GM21367 (cell line): ENCODE data around the gene PPL.
"Not testable (repeated sequence)": the region's sequence is repeated elsewhere in the genome, so short reads cannot be mapped to it uniquely, and the experiment has no call there.

Experiments
- ATAC-seq: cut with Tn5 transposase; IDR thresholded peaks from one replicate; pipeline ENCODE4 v1.9.1; 2021; ENCODE audit not compliant: unreplicated experiment

PPL gene

GRCh38 chr16:4936181-4936990 is 562 bp downstream of the PPL start:
- ATAC-seq = no peak

GRCh38 chr16:4935241-4935855 is 1.6 kb downstream of the PPL start:
- no peak for ATAC-seq

- no peak for ATAC-seq
Measured at GRCh38 chr16:4934591-4934990, 2.4 kb downstream of the PPL start.

- no peak for ATAC-seq
Measured at GRCh38 chr16:4933871-4934395, 3.0 kb downstream of the PPL start.

GRCh38 chr16:4933433-4933832 is 3.5 kb downstream of the PPL start:
- ATAC-seq = no peak

- no peak for ATAC-seq
Measured at GRCh38 chr16:4931381-4931780, 5.6 kb downstream of the PPL start.

GRCh38 chr16:4929619-4930018 is 7.3 kb downstream of the PPL start:
- ATAC-seq = not testable (repeated sequence)

GRCh38 chr16:4928227-4928626 is 8.7 kb downstream of the PPL start:
- ATAC-seq = no peak

- ATAC-seq = no peak
Measured at GRCh38 chr16:4927661-4928060, 9.3 kb downstream of the PPL start.

GRCh38 chr16:4926928-4927327 is 10.0 kb downstream of the PPL start:
- no peak for ATAC-seq

- ATAC-seq = no peak
Measured at GRCh38 chr16:4925791-4926190, 11.2 kb downstream of the PPL start.

- ATAC-seq = no peak
Measured at GRCh38 chr16:4925293-4925607, 11.7 kb downstream of the PPL start.

GRCh38 chr16:4924593-4925292 is 12.2 kb downstream of the PPL start:
- ATAC-seq = no peak

- no peak for ATAC-seq
Measured at GRCh38 chr16:4923853-4924252, 13.1 kb downstream of the PPL start.

GRCh38 chr16:4922721-4923342 is 14.1 kb downstream of the PPL start:
- ATAC-seq = no peak

GRCh38 chr16:4920826-4921225 is 16.1 kb downstream of the PPL start:
- no peak for ATAC-seq

- no peak for ATAC-seq
Measured at GRCh38 chr16:4918781-4919251, 18.1 kb downstream of the PPL start.

- no peak for ATAC-seq
Measured at GRCh38 chr16:4917117-4917516, 19.8 kb downstream of the PPL start.

- ATAC-seq = no peak
Measured at GRCh38 chr16:4915226-4915761, 21.7 kb downstream of the PPL start.

GRCh38 chr16:4914528-4915225 is 22.3 kb downstream of the PPL start:
- no peak for ATAC-seq
